AG08396 (cell line): ENCODE measurements around the gene ST3GAL4.

Experiments used
- DNase-seq: peaks from one replicate; pipeline ENCODE4 v3.0.0; 2012; ENCODE audit warnings: low spot score, mixed read lengths

Gene ST3GAL4

GRCh38 chr11:126331286-126331685 lies 24.2 kb upstream of the ST3GAL4 start:
- no peak for DNase-seq

- DNase-seq, result peak; percentile 90
Observed at GRCh38 chr11:126332221-126332711, 23.2 kb upstream of the ST3GAL4 start.

GRCh38 chr11:126333142-126333541 lies 22.3 kb upstream of the ST3GAL4 start:
- DNase-seq, result no peak

- DNase-seq, result peak; percentile 61
Observed at GRCh38 chr11:126334659-126335462, 20.6 kb upstream of the ST3GAL4 start.

GRCh38 chr11:126335463-126335760 lies 20.1 kb upstream of the ST3GAL4 start:
- no peak for DNase-seq

- DNase-seq, result no peak
Observed at GRCh38 chr11:126336138-126336541, 19.3 kb upstream of the ST3GAL4 start.

- DNase-seq, result no peak
Observed at GRCh38 chr11:126336671-126337101, 18.8 kb upstream of the ST3GAL4 start.

GRCh38 chr11:126337126-126337473 lies 18.4 kb upstream of the ST3GAL4 start:
- no peak for DNase-seq

GRCh38 chr11:126337474-126338241 lies 17.8 kb upstream of the ST3GAL4 start:
- DNase-seq, result no peak

- DNase-seq, result no peak
Observed at GRCh38 chr11:126338346-126339055, 17.0 kb upstream of the ST3GAL4 start.

GRCh38 chr11:126339073-126339862 lies 16.2 kb upstream of the ST3GAL4 start:
- no peak for DNase-seq

GRCh38 chr11:126339863-126340434 lies 15.5 kb upstream of the ST3GAL4 start:
- no peak for DNase-seq

GRCh38 chr11:126340960-126341606 lies 14.4 kb upstream of the ST3GAL4 start:
- DNase-seq, result no peak

- no peak for DNase-seq
Observed at GRCh38 chr11:126341760-126342161, 13.7 kb upstream of the ST3GAL4 start.

- DNase-seq, result no peak
Observed at GRCh38 chr11:126343051-126343450, 12.4 kb upstream of the ST3GAL4 start.

GRCh38 chr11:126344141-126345080 lies 11.1 kb upstream of the ST3GAL4 start:
- no peak for DNase-seq

GRCh38 chr11:126345283-126345682 lies 10.2 kb upstream of the ST3GAL4 start:
- DNase-seq, result no peak

- DNase-seq, result peak; percentile 58
Observed at GRCh38 chr11:126345759-126346585, 9.5 kb upstream of the ST3GAL4 start.

- no peak for DNase-seq
Observed at GRCh38 chr11:126346586-126346940, 8.9 kb upstream of the ST3GAL4 start.
